K562 (cell line): ENCODE measurements around the gene AADAC. TPM values are rescaled to one million over a fixed set of nuclear protein-coding genes. Genes with fewer than 3 reads are reported as not detected.

Experiments
- ATAC-seq: fragments of 200-7000 bp; cut with Tn5 transposase; 3 replicates; pipeline ENCODE4 v1.9.1; 2020; ENCODE audit warnings: moderate library complexity
- BruUV-seq: library from RNA; stranded (reverse); fragments of 400-500 nt; replicated peaks from 2 replicates; lab custom pipeline; 2021; lab: Mats Ljungman, UMichigan
- CTCF ChIA-PET: fragments of 300-600 bp; formaldehyde crosslinking; extraction: SDS; loops from one replicate; lab custom pipeline; 2021; ENCODE audit warnings: low intra/inter-chr PET ratio; lab: Yijun Ruan, JAX
- POLR2A ChIA-PET: fragments of 300-600, 350-650 bp; sonication (Branson Sonifier 250); formaldehyde crosslinking; extraction: SDS; loops from one replicate; lab custom pipeline; 2021; ENCODE audit warnings: antibody characterized with exemption, inconsistent platforms; lab: Yijun Ruan, JAX
- DNase-seq, 4 experiments: peaks; one replicate each; pipeline versions ENCODE4 v3.0.0 to v3.0.0-alpha.2; 2011 to 2018; ENCODE audit warnings: low spot score in 3 of 4, mixed read lengths in 3 of 4; ENCODE audit errors: extremely low read depth in 1 of 4
- FAIRE-seq: peaks from 2 replicates; lab custom pipeline; 2011; peaks lifted over from hg19 to GRCh38; lab: Jason Lieb, UNC
- H2AFZ ChIP-seq: 2 replicates; pipeline ENCODE4 v1.6.0; 2011; ENCODE audit warnings: low read depth, low read length, control low read depth, inconsistent platforms
- H3K27ac ChIP-seq: fragments of 200-600 bp; 3 replicates; pipeline ENCODE4 v1.8.0; 2011; ENCODE audit warnings: low read depth, mild to moderate bottlenecking, control low read depth, inconsistent platforms, low read length, moderate library complexity, mixed read lengths; ENCODE audit errors: extremely low read depth
- H3K27me3 ChIP-seq, 2 experiments: fragments of 300-600 bp in 1 of 2; 2 replicates in 1 of 2; 3 replicates in 1 of 2; pipeline versions ENCODE4 v1.6.0 to v1.8.0; 2011; ENCODE audit warnings: inconsistent platforms in 2 of 2, low read length in 2 of 2, mild to moderate bottlenecking in 1 of 2, mixed read lengths in 1 of 2, moderate library complexity in 1 of 2; ENCODE audit not compliant: control insufficient read depth in 2 of 2, insufficient read depth in 2 of 2
- H3K36me3 ChIP-seq: fragments of 300-600 bp; 3 replicates; pipeline ENCODE4 v1.8.0; 2011; ENCODE audit warnings: mild to moderate bottlenecking, low read length, inconsistent platforms; ENCODE audit not compliant: control insufficient read depth, insufficient read depth
- H3K4me1 ChIP-seq, 2 experiments: fragments of 200-600 bp in 1 of 2; replicated peaks in 1 of 2; 2 replicates in 1 of 2; 3 replicates in 1 of 2; pipeline versions ENCODE4 v1.5.1 to v1.8.0; 2011; ENCODE audit warnings: inconsistent platforms in 2 of 2, low read length in 2 of 2, mild to moderate bottlenecking in 1 of 2, mixed read lengths in 1 of 2, moderate library complexity in 1 of 2; ENCODE audit not compliant: control insufficient read depth in 2 of 2, insufficient read depth in 2 of 2
- H3K4me2 ChIP-seq: 2 replicates; pipeline ENCODE4 v1.6.1; 2011; ENCODE audit warnings: low read length, control low read depth, inconsistent platforms, mixed read lengths; ENCODE audit not compliant: insufficient read depth
- H3K4me3 ChIP-seq: fragments of 200-600 bp; sonication (generic), shearing (Covaris generic); 2 replicates; pipeline ENCODE4 v1.5.1; 2016; ENCODE audit warnings: control low read depth, inconsistent platforms
- H3K79me2 ChIP-seq: fragments of 200-600 bp; 3 replicates; pipeline ENCODE4 v1.8.0; 2011; ENCODE audit warnings: low read length, inconsistent platforms; ENCODE audit not compliant: control insufficient read depth, insufficient read depth
- H3K9ac ChIP-seq, 2 experiments: 2 replicates each; pipeline versions ENCODE4 v1.6.0 to v1.6.1; 2011; ENCODE audit warnings: low read depth in 2 of 2, low read length in 2 of 2, control low read depth in 1 of 2, inconsistent platforms in 1 of 2, mild to moderate bottlenecking in 1 of 2, mixed read lengths in 1 of 2; ENCODE audit not compliant: insufficient read depth in 1 of 2
- H3K9me1 ChIP-seq: one replicate; pipeline ENCODE4 v1.6.0; 2011; ENCODE audit warnings: inconsistent platforms, mild to moderate bottlenecking, low read length, moderate library complexity; ENCODE audit not compliant: control insufficient read depth, insufficient read depth
- H3K9me3 ChIP-seq: replicated peaks from 2 replicates; pipeline ENCODE4 v1.5.1; 2011; ENCODE audit warnings: low read depth, low read length, inconsistent platforms; ENCODE audit not compliant: control insufficient read depth, insufficient read depth
- H4K20me1 ChIP-seq: replicated peaks from 2 replicates; pipeline ENCODE4 v1.6.1; 2011; ENCODE audit warnings: low read length, inconsistent platforms, mixed read lengths; ENCODE audit not compliant: control insufficient read depth, insufficient read depth
- BRD4 ChIP-seq: fragments of 200-600 bp; sonication (generic); IDR thresholded peaks from 2 replicates; pipeline ENCODE4 v1.6.1; 2017; ENCODE audit warnings: inconsistent platforms
- DEAF1 ChIP-seq: fragments of 450-650 bp; formaldehyde crosslinking; IDR thresholded peaks from 2 replicates; pipeline ENCODE4 v1.4.0; 2020; ENCODE audit warnings: mild to moderate bottlenecking, moderate library complexity
- FOXK2 ChIP-seq, 2 experiments: fragments of 450-650 bp; IDR thresholded peaks in 1 of 2; conservative IDR thresholded peaks in 1 of 2; 2 replicates each; pipeline ENCODE4 v1.6.1; 2016; ENCODE audit warnings: low read depth in 2 of 2, mild to moderate bottlenecking in 1 of 2
- FUS ChIP-seq: fragments of 200-400 bp; formaldehyde crosslinking; optimal IDR thresholded peaks from 2 replicates; pipeline ENCODE3; 2017; ENCODE audit warnings: low read depth, low read length
- NFIX ChIP-seq: fragments of 250-450 bp; sonication (Bioruptor Pico); IDR thresholded peaks from 2 replicates; pipeline ENCODE4 v1.4.0; 2020; ENCODE audit warnings: low read depth, mild to moderate bottlenecking, moderate library complexity
- SRSF1 ChIP-seq: fragments of 200-400 bp; formaldehyde crosslinking; IDR thresholded peaks from 2 replicates; pipeline ENCODE4 v1.6.1; 2017; ENCODE audit warnings: mild to moderate bottlenecking, low read depth, low read length, moderate library complexity
- SRSF7 ChIP-seq: fragments of 200-400 bp; formaldehyde crosslinking; optimal IDR thresholded peaks from 2 replicates; pipeline ENCODE3; 2017; ENCODE audit warnings: mild to moderate bottlenecking, low read depth, low read length
- TBL1XR1 ChIP-seq, 2 experiments: IDR thresholded peaks; 2 replicates each; pipeline ENCODE4 v1.6.1; 2012; ENCODE audit warnings: improper control_type of control experiment in 2 of 2, low read length in 2 of 2, mild to moderate bottlenecking in 1 of 2
- THAP12 ChIP-seq: fragments of 250-450 bp; sonication (Bioruptor Pico); IDR thresholded peaks from 2 replicates; pipeline ENCODE4 v1.9.0; 2021; ENCODE audit warnings: mild to moderate bottlenecking, inconsistent platforms
- ZNF586 ChIP-seq: fragments of 450-650 bp; formaldehyde crosslinking; conservative IDR thresholded peaks from 2 replicates; pipeline ENCODE4 v1.4.0; 2020; ENCODE audit warnings: mild to moderate bottlenecking, moderate library complexity
- WGBS: fragments of 100-300 bp; shearing (Covaris generic); methylation state at CpG from one replicate; pipeline ENCODE4 v1.1.6; 2016; ENCODE audit warnings: low coverage, mixed read lengths; ENCODE audit not compliant: insufficient coverage; ENCODE audit errors: missing lambda C conversion rate; 5-methylcytosine and 5-hydroxymethylcytosine counted together
- in situ Hi-C: fragments of 300-500 bp; cut with MboI; formaldehyde crosslinking; loops from 4 replicates; pipeline ENCODE4 v1.15.0; 2018; ENCODE audit warnings: inconsistent platforms, mixed read lengths
- intact Hi-C: fragments of 100-400 bp; cut with micrococcal nuclease; formaldehyde crosslinking; loops from 2 replicates; pipeline ENCODE4 v1.14.2; 2022
- polyA plus RNA-seq, 8 experiments: library from polyadenylated mRNA; depleted of rRNA in 4 of 8; stranded (reverse) in 5 of 8; unstranded in 3 of 8; fragments of >200 nt; fragmentation: Nextera tagmentation in 2 of 8; fragmentation: Illumina TruSeq in 1 of 8; extraction: Ambion mirVana in 2 of 8; extraction: Trizol in 1 of 8; gene quantifications; 2 replicates each; pipeline versions ENCODE4 v1.2.1 to v1.2.3, GENCODE V29; 2011 to 2014; ENCODE audit warnings: inconsistent platforms in 1 of 8, missing spikeins in 1 of 8
- total RNA-seq, 7 experiments: library from RNA; depleted of rRNA in 6 of 7; stranded (reverse); fragments of >200 nt in 6 of 7; fragmentation: Illumina TruSeq in 2 of 7; extraction: Trizol in 2 of 7; gene quantifications; 2 replicates each; pipeline versions ENCODE4 v1.2.1 to v1.2.3, GENCODE V29; 2011 to 2021; ENCODE audit warnings: low replicate concordance in 1 of 7

Gene AADAC
- total and polyA plus RNA-seq, 9 of the 15 experiments (the other 6 are each of a cell fraction or from before 2014, with no cell fraction given), result 0.47 TPM; not detected in 8

- no peak for FAIRE-seq
- Histone ChIP-seq H3K4me3 (no peak overlapping the region), H3K79me2 (no peaks in the 10 kb centered on the region), H3K4me2 (no peak overlapping the region), H3K4me1 (no peaks in the 10 kb centered on the region; a peak in 1 of 5 replicates), H3K36me3 (no peaks in the 10 kb centered on the region), H3K9ac (no peak overlapping the region), H2AFZ (no peak overlapping the region), H3K27ac (no peak overlapping the region), H3K27me3 (no peaks in the 10 kb centered on the region), H3K9me3 (peaks cover 2% of the 10 kb centered on the region; the same call in 1 of the 2 replicates), H4K20me1 (no peaks in the 10 kb centered on the region), H3K9me1 (no peaks in the 10 kb centered on the region)
- DNase-seq, result no peak
- ChIA-PET POLR2A (interaction anchor here (0.6 kb wide), 1 partner anchor 550 kb away, joined by 3 read pairs; no protein-coding TSS in a partner anchor), CTCF (no interaction called here)
- no peak for ATAC-seq
- TF ChIP-seq TBL1XR1 (IDR thresholded peaks at IDR 0.05; ENCODE audit: low read length in 2 of 2) (no peak), DEAF1 (no peak)
- in situ Hi-C loops, result no loop called here
- intact Hi-C loops, result no loop called here
- no TSS peak for BruUV-seq
- 34% methylated on average over 3 of the region's 3 CpGs for WGBS
Measured at GRCh38 chr3:151814588-151814987, 672 bp downstream of the AADAC start.

- 15% methylated on average over 3 of the region's 3 CpGs for WGBS
- no peaks in the 10 kb centered on the region for H4K20me1 ChIP-seq
- in situ Hi-C loops, result no loop called here
- CTCF ChIA-PET, result no interaction called here
- no peaks in the 10 kb centered on the region; a peak in 1 of 5 replicates for H3K4me1 ChIP-seq
- no peaks in the 10 kb centered on the region for H3K27me3 ChIP-seq
- H3K9me1 ChIP-seq, result no peaks in the 10 kb centered on the region
- no peak overlapping the region for H3K4me2 ChIP-seq
- H3K79me2 ChIP-seq, result no peaks in the 10 kb centered on the region
- H2AFZ ChIP-seq, result peak overlapping the region; percentile 35
- POLR2A ChIA-PET, result no interaction called here
- no TSS peak for BruUV-seq
- H3K9ac ChIP-seq, result no peak overlapping the region
- intact Hi-C loops, result no loop called here
- H3K9me3 ChIP-seq, result no peaks in the 10 kb centered on the region
- H3K36me3 ChIP-seq, result no peaks in the 10 kb centered on the region
- DNase-seq (peak in 3 of 4 experiments; percentile 9 to 13 (median 11)), FAIRE-seq (no peak), ATAC-seq (peak; percentile 40; the same call in 2 of the 3 replicates)
- H3K4me3 ChIP-seq, result no peak overlapping the region
- H3K27ac ChIP-seq, result no peak overlapping the region
- TF ChIP-seq FOXK2 (conservative IDR thresholded peaks at IDR 0.05 in 1 of 2, IDR thresholded peaks at IDR 0.05 in 1 of 2; ENCODE audit: low read depth in 2 of 2) (no peak), SRSF1 (no peak), ZNF586 (CRISPR knock-in tag) (no peak), SRSF7 (no peak), THAP12 (CRISPR knock-in tag) (no peak), BRD4 (no peak), NFIX (no peak), FUS (no peak)
Measured at GRCh38 chr3:151816091-151816604, 2.2 kb downstream of the AADAC start.
